ENCODE data around the gene ALKBH5.
A peak's percentile ranks its signal among the peaks of the same experiment; 100 is the strongest.

Gene ALKBH5

GRCh38 chr17:18241229-18241871 is 57.7 kb downstream of the ALKBH5 start:
- DNase-seq (ENCODE audit: low read depth in 2 of 2): no peak

DNA sequence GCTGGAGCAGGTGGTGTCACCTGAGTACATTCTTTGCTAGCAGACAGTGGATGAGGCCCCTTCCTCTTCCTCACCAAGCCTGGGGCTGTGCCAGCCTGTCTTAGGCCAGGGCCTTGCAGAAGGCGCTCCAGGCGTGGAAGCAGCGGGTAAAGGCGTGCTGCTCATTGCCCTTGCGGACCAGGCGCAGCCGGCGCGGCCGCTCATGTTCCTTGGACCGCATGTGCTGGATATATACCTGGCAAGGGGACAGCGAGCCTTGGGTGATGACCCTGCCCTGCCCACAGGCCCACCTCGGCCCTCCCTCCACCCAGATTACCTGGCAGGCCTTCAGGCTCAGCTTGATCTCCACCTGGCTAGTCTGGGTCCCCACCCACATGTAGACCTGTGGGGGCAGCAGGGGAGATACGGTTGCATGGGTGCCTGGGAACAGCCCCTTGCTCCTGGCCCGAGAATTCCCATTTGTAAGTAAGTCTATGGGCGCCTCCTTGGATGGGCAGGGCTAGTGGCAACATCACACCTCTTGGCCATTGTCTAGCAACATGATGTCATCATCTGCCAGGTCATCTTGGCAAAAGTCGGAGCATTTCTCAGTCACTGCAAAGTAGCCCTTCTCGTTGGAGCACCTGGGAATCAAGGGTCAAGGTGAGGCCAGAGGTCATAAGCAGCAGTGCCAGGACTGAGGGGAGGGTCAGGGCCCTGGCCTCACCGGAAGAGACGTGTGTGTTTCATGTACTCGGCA is 61.6 kb downstream of the ALKBH5 start:
- DNase-seq (ENCODE audit: low read depth in 2 of 2): no peak

GRCh38 chr17:18246109-18246725 is 62.6 kb downstream of the ALKBH5 start:
- DNase-seq (ENCODE audit: low read depth in 2 of 2): no peak

DNA sequence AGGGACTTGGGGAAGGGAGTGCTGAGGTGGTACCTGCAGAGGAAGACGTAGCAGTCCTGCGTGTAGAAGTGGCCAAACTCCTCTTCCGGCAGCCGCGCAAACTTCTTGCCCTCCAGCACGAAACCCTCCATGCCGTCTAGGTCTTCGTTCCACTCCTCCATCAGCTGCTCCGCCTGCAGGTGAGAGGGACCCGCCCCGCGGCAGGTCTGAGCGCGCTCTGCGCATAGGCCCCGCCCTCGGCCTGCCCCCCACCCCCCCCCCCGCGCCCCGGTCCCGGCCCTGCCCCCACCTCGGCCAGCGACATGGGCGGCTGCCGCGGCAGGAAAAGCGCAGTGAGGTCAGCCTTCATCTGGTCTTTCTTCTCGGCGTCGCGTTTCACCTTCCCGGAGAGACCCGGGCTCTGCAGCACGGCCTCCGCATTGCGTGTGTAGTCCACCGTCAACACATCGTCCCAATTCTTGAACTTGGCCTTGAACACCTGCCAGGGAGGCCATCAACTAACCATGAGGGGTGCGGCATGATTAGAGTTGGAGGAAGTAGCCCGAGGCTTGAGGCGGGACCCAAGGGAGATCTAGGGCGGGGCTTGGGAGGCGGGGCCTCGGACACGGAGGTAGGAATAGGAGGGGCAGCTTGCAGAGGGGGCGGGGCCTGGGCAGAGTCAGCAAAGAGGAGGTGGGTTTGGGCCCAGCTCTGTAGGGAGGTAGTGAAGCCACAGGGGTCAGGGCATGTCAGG is 63.4 kb downstream of the ALKBH5 start:
- DNase-seq (ENCODE audit: low read depth in 2 of 2): peak in 1 of 2 donors; percentile 23

GRCh38 chr17:18247613-18248001 is 64.0 kb downstream of the ALKBH5 start:
- no peak for DNase-seq (ENCODE audit: low read depth in 2 of 2)

- peak; percentile 42 to 56 for DNase-seq (ENCODE audit: low read depth in 2 of 2)
Measured at GRCh38 chr17:18248300-18248731, 64.7 kb downstream of the ALKBH5 start.

GRCh38 chr17:18248811-18249210 is 65.2 kb downstream of the ALKBH5 start:
- no peak for DNase-seq (ENCODE audit: low read depth in 2 of 2)

DNA sequence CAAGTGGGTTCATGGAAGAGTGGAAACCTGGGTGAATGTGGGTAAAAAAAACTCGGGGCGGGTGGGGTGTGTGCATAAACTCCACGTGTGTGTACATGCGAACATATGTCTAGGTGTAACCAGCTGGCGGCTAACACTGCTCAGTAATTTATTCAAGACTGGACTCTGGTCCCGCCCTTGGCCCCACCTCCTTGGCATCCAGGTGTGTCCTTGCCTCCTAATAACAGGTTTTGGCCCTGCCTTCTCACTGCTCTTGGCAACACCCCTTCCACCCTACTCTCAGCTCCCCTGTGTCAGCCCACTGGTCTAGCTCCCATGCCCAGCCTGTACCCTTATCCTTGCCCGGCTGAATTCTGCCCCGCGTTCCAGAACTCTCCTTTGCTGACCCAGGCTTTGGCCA is 66.6 kb downstream of the ALKBH5 start:
- no peak for DNase-seq (ENCODE audit: low read depth in 2 of 2)

DNA sequence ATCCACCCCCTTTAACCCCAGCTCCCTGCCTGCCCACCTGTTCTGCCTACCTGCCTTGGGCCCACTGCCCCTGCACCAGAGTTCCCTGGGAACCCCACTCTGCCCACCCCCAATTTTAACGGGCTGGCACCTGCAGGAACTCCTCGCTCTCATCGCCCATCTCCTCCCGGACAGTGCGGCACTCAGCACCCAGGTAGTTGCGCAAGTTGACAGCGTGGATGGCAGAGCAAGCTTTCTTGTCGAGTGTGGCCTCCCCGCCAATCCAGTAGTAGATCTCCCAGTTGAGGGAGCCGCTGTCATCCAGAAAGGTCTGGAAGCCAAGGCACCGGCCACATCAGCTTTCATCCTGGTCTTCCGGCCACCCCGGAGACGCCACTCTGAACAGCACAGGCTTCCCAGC is 67.1 kb downstream of the ALKBH5 start:
- no peak for DNase-seq (ENCODE audit: low read depth in 2 of 2)

- no peak for DNase-seq (ENCODE audit: low read depth in 2 of 2)
Measured at GRCh38 chr17:18251204-18251603, 67.6 kb downstream of the ALKBH5 start.

DNA sequence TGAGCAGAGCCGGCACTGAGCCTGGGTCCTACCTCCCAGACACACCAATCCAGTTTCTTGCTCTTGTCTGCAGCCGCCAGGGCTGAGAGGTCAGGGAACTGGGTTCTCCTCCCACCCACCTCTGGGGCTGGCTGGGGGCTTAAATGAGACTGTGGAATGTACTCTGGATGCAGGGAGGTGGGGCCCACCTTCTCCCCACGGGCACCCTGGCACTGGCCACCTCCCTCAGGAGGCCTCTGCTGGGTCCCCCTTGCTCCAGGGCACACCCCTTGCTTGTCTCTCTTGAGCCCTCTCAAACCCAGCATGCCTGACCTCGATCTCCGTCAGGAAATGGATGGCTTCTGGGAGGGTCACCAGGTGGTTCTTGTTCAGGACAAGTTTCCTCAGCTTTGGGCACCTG is 68.5 kb downstream of the ALKBH5 start:
- DNase-seq (ENCODE audit: low read depth in 2 of 2): no peak

- DNase-seq (ENCODE audit: low read depth in 2 of 2): no peak
Measured at GRCh38 chr17:18253187-18253884, 69.7 kb downstream of the ALKBH5 start.

DNA sequence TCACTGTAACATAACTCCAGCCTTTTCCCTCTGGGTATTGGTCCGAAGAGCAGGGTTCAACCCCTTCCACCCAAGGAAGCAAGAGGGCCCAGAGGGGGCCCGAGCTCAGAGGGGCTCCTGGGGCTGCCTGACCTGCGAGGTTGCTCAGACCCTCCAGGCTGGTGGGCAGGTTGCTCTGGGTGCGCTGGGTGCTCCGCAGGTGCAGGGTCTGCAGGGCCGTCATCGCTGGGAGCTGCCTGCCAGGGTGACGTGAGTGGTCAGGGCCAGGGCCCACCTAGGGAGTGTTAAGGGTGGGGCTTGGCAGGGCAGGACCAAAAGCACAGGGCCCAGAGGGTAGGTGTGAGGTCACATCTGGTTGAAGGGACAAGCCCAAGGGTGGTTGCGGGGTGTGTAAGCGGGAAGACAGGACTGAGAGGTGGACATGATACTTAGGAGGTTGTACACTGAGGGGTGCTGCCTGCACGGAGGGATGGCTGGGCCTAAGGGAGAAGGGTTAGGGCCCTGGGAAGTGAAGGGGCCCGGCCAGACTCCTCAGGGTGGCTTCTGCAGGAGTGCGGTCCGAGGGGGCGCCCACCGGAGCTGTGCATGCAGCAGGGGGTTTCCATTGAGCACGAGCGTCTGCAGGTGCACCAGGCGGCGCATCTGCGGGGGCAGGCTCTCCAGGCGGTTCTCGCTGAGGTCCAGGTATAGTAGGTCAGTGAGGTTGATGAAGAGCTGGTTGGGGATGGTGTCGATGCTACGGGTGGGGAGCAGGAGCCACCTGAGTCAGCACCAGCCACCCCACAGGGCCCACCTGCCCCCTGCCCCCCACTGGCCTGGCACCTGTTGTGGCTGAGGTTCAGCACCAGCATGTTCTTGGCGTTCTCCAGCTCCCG is 70.6 kb downstream of the ALKBH5 start:
- no peak for DNase-seq (ENCODE audit: low read depth in 2 of 2)

- no peak for DNase-seq (ENCODE audit: low read depth in 2 of 2)
Measured at GRCh38 chr17:18254888-18255649, 71.4 kb downstream of the ALKBH5 start.

DNA sequence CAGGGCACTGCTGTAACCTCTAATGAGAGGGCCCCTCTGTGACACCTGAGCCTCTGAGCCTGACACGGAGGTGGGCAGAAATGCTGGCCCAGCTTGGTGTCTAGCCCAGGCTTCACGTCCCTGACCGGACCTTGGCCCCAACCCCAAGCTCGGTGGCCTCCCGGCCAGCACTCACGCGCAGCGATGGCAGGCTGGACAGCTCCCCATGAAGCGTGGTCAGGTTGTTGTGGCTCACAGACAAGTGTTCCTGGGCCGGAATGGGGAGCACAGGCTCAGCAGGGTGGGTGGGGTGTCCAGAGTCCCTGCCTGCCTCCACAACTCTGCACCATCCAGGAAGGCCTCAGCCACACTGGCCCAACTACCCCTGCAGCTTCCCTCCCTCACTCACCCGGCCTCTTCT is 72.7 kb downstream of the ALKBH5 start:
- DNase-seq (ENCODE audit: low read depth in 2 of 2): no peak

- DNase-seq (ENCODE audit: low read depth in 2 of 2): no peak
Measured at GRCh38 chr17:18256776-18257175, 73.1 kb downstream of the ALKBH5 start.

GRCh38 chr17:18257268-18257981 is 73.8 kb downstream of the ALKBH5 start:
- peak in 1 of 2 donors; percentile 17 for DNase-seq (ENCODE audit: low read depth in 2 of 2)

- DNase-seq (ENCODE audit: low read depth in 2 of 2): peak in 1 of 2 donors; percentile 32
Measured at GRCh38 chr17:18257982-18258355, 74.3 kb downstream of the ALKBH5 start.

GRCh38 chr17:18258356-18259038 is 74.9 kb downstream of the ALKBH5 start, which contains the start of gene FLII:
Gene FLII (minus strand): TSS chr17:18258738. CDS start chr17:18258690, 48 bp downstream.
- peak; percentile 31 to 65 for DNase-seq (ENCODE audit: low read depth in 2 of 2)
